ENCODE data around the gene NLGN3.

GRCh38 chrX:71170660-71171059 is 26.0 kb downstream of the NLGN3 start:
- no peak for TF ChIP-seq CTCF (IDR thresholded peaks at IDR 0.05)
- TF ChIP-seq POLR2A (IDR thresholded peaks at IDR 0.05): no peak
